Activated CD8-positive, alpha-beta memory T cell treated with anti-CD3 and anti-CD28 coated beads, Interleukin-2, amount 10 ng/mL, durations not matched to agents 7 days and 5 days (primary cell): Measurements from ENCODE around the gene FARP1. TPM values are rescaled to one million over a fixed set of nuclear protein-coding genes. Genes with fewer than 3 reads are reported as not detected.

ENCODE experiments used
- ATAC-seq: fragments of 150-1000 bp; cut with Tn5 transposase; one replicate; pipeline ENCODE4 v1.10.0; 2021; ENCODE audit warnings: moderate library complexity
- CTCF ChIA-PET: fragments of 350-600 bp; sonication (Branson Sonifier 250); formaldehyde crosslinking; loops from one replicate; lab custom pipeline; 2021; ENCODE audit warnings: antibody characterized with exemption; lab: Charles Lee
- DNase-seq: peaks from one replicate; pipeline ENCODE4 v3.0.0-alpha.2; 2020
- H3K27ac Mint-ChIP-seq: one replicate; pipeline ENCODE4 v1.8.0; 2021; ENCODE audit warnings: mild to moderate bottlenecking, mixed read lengths
- H3K27me3 Mint-ChIP-seq: one replicate; pipeline ENCODE4 v1.8.0; 2021; ENCODE audit warnings: mixed read lengths
- H3K36me3 Mint-ChIP-seq: one replicate; pipeline ENCODE4 v1.8.0; 2021; ENCODE audit warnings: mild to moderate bottlenecking, mixed read lengths
- H3K4me1 Mint-ChIP-seq: one replicate; pipeline ENCODE4 v1.8.0; 2021; ENCODE audit warnings: mixed read lengths
- H3K4me3 Mint-ChIP-seq: one replicate; pipeline ENCODE4 v1.8.0; 2021; ENCODE audit warnings: mild to moderate bottlenecking, moderate library complexity, mixed read lengths
- H3K9me3 Mint-ChIP-seq: one replicate; pipeline ENCODE4 v1.8.0; 2022; ENCODE audit warnings: low read depth, mixed read lengths
- total RNA-seq, 2 experiments: library from RNA; stranded (reverse); gene quantifications; one replicate each; pipeline ENCODE4 v1.2.3, GENCODE V29; 2021

The FARP1 gene
- total RNA-seq, 2 experiments from 2014 or later, result 0.44 to 0.87 TPM

- DNase-seq, result no peak
Measured at GRCh38 chr13:98429977-98430736, 287.3 kb downstream of the FARP1 start.

GRCh38 chr13:98432638-98433037 lies 289.7 kb downstream of the FARP1 start:
- DNase-seq (no peak), ATAC-seq (no peak)
- Mint-ChIP-seq H3K9me3 (no peaks in the 10 kb centered on the region), H3K4me3 (no peak overlapping the region), H3K36me3 (no peaks in the 10 kb centered on the region), H3K27ac (no peak overlapping the region), H3K27me3 (peaks cover 12% of the 10 kb centered on the region), H3K4me1 (no peaks in the 10 kb centered on the region)
- CTCF ChIA-PET, result no interaction called here

More at GRCh38 chr13:98429977-98430736, 287.3 kb downstream of the FARP1 start:
- Mint-ChIP-seq H3K36me3 (no peaks in the 10 kb centered on the region), H3K4me1 (no peaks in the 10 kb centered on the region), H3K9me3 (no peaks in the 10 kb centered on the region), H3K27ac (no peak overlapping the region), H3K27me3 (peaks cover 14% of the 10 kb centered on the region), H3K4me3 (no peak overlapping the region)
- CTCF ChIA-PET, result interaction anchor here (1.2 to 2.1 kb wide), 2 partner anchors 11 to 243 kb away, joined by 3 to 7 read pairs; no protein-coding TSS in a partner anchor
- ATAC-seq, result no peak

- H3K9me3 Mint-ChIP-seq, result no peaks in the 10 kb centered on the region
- DNase-seq, result no peak
- H3K27ac Mint-ChIP-seq, result no peak overlapping the region
- no peaks in the 10 kb centered on the region for H3K36me3 Mint-ChIP-seq
- CTCF ChIA-PET, result no interaction called here
- H3K4me3 Mint-ChIP-seq, result no peak overlapping the region
- H3K4me1 Mint-ChIP-seq, result no peaks in the 10 kb centered on the region
- H3K27me3 Mint-ChIP-seq, result peaks cover 12% of the 10 kb centered on the region
- ATAC-seq, result no peak
Measured at GRCh38 chr13:98433654-98434053, 290.8 kb downstream of the FARP1 start.

GRCh38 chr13:98434060-98434459 lies 291.2 kb downstream of the FARP1 start:
- no peaks in the 10 kb centered on the region for H3K9me3 Mint-ChIP-seq
- DNase-seq (no peak), ATAC-seq (no peak)
- H3K4me3 Mint-ChIP-seq, result no peak overlapping the region
- no peak overlapping the region for H3K27ac Mint-ChIP-seq
- CTCF ChIA-PET, result no interaction called here
- peaks cover 8% of the 10 kb centered on the region for H3K27me3 Mint-ChIP-seq
- no peaks in the 10 kb centered on the region for H3K4me1 Mint-ChIP-seq
- H3K36me3 Mint-ChIP-seq, result no peaks in the 10 kb centered on the region

- Mint-ChIP-seq H3K9me3 (no peaks in the 10 kb centered on the region), H3K4me1 (no peaks in the 10 kb centered on the region), H3K27ac (no peak overlapping the region), H3K4me3 (no peak overlapping the region), H3K36me3 (no peaks in the 10 kb centered on the region), H3K27me3 (peaks cover 3% of the 10 kb centered on the region)
- CTCF ChIA-PET, result no interaction called here
- DNase-seq, result no peak
- ATAC-seq, result no peak
Measured at GRCh38 chr13:98435376-98435775, 292.5 kb downstream of the FARP1 start.

GRCh38 chr13:98436233-98436910 lies 293.5 kb downstream of the FARP1 start:
- ATAC-seq, result no peak
- no peak overlapping the region for H3K27ac Mint-ChIP-seq
- DNase-seq, result no peak
- no peaks in the 10 kb centered on the region for H3K9me3 Mint-ChIP-seq
- H3K27me3 Mint-ChIP-seq, result peaks cover 3% of the 10 kb centered on the region
- CTCF ChIA-PET, result interaction anchor here (1.2 kb wide), 1 partner anchor 235 kb away, joined by 3 read pairs; no protein-coding TSS in a partner anchor
- no peaks in the 10 kb centered on the region for H3K4me1 Mint-ChIP-seq
- no peaks in the 10 kb centered on the region for H3K36me3 Mint-ChIP-seq
- H3K4me3 Mint-ChIP-seq, result no peak overlapping the region

GRCh38 chr13:98438246-98439125 lies 295.6 kb downstream of the FARP1 start:
- Mint-ChIP-seq H3K27me3 (peaks cover 3% of the 10 kb centered on the region), H3K9me3 (no peaks in the 10 kb centered on the region), H3K27ac (no peak overlapping the region), H3K4me1 (peaks cover 7% of the 10 kb centered on the region), H3K4me3 (no peak overlapping the region), H3K36me3 (no peaks in the 10 kb centered on the region)
- no peak for DNase-seq
- ATAC-seq, result no peak
- CTCF ChIA-PET, result no interaction called here

GRCh38 chr13:98439126-98439828 lies 296.4 kb downstream of the FARP1 start:
- H3K27ac Mint-ChIP-seq, result no peak overlapping the region
- no peaks in the 10 kb centered on the region for H3K9me3 Mint-ChIP-seq
- CTCF ChIA-PET, result no interaction called here
- H3K4me3 Mint-ChIP-seq, result no peak overlapping the region
- no peak for ATAC-seq
- DNase-seq, result no peak
- H3K36me3 Mint-ChIP-seq, result no peaks in the 10 kb centered on the region
- peaks cover 7% of the 10 kb centered on the region for H3K4me1 Mint-ChIP-seq
- H3K27me3 Mint-ChIP-seq, result peaks cover 3% of the 10 kb centered on the region

- Mint-ChIP-seq H3K36me3 (no peaks in the 10 kb centered on the region), H3K27me3 (peaks cover 3% of the 10 kb centered on the region), H3K4me3 (no peak overlapping the region), H3K9me3 (no peaks in the 10 kb centered on the region), H3K27ac (no peak overlapping the region), H3K4me1 (peaks cover 7% of the 10 kb centered on the region)
- CTCF ChIA-PET, result no interaction called here
- DNase-seq, result no peak
- no peak for ATAC-seq
Measured at GRCh38 chr13:98439896-98440295, 297.0 kb downstream of the FARP1 start.

GRCh38 chr13:98440390-98441055 lies 297.6 kb downstream of the FARP1 start:
- DNase-seq (no peak), ATAC-seq (no peak)
- no peaks in the 10 kb centered on the region for H3K36me3 Mint-ChIP-seq
- CTCF ChIA-PET, result no interaction called here
- H3K27me3 Mint-ChIP-seq, result peaks cover 3% of the 10 kb centered on the region
- H3K4me1 Mint-ChIP-seq, result peaks cover 11% of the 10 kb centered on the region
- no peak overlapping the region for H3K4me3 Mint-ChIP-seq
- H3K9me3 Mint-ChIP-seq, result no peaks in the 10 kb centered on the region
- H3K27ac Mint-ChIP-seq, result no peak overlapping the region

GRCh38 chr13:98441056-98441676 lies 298.3 kb downstream of the FARP1 start:
- H3K4me3 Mint-ChIP-seq, result no peak overlapping the region
- ATAC-seq, result no peak
- CTCF ChIA-PET, result interaction anchor here (0.7 kb wide), 1 partner anchor 11 kb away, joined by 3 read pairs; no protein-coding TSS in a partner anchor
- no peaks in the 10 kb centered on the region for H3K9me3 Mint-ChIP-seq
- H3K36me3 Mint-ChIP-seq, result no peaks in the 10 kb centered on the region
- peaks cover 13% of the 10 kb centered on the region for H3K4me1 Mint-ChIP-seq
- no peak overlapping the region for H3K27ac Mint-ChIP-seq
- H3K27me3 Mint-ChIP-seq, result peaks cover 2% of the 10 kb centered on the region
- no peak for DNase-seq
